SK-N-SH (cell line): ENCODE measurements around the gene DGAT2. TPM values are rescaled to one million over a fixed set of nuclear protein-coding genes. Genes with fewer than 3 reads are reported as not detected.

ENCODE experiments used
- CTCF ChIA-PET: fragments of 300-600, 350-600 bp; formaldehyde crosslinking; extraction: SDS; loops from one replicate; lab custom pipeline; 2021; lab: Yijun Ruan, JAX
- POLR2A ChIA-PET: fragments of 350-600 bp; sonication (Branson Sonifier 250); formaldehyde crosslinking; extraction: SDS; loops from one replicate; lab custom pipeline; 2020; ENCODE audit warnings: antibody characterized with exemption, inconsistent platforms; lab: Yijun Ruan, JAX
- DNase-seq: peaks from one replicate; pipeline ENCODE4 v3.0.0; 2012
- H2AFZ ChIP-seq: fragments of 200-600 bp; sonication (generic); 2 replicates; pipeline ENCODE4 v1.8.1; 2016; ENCODE audit warnings: antibody characterized with exemption, mild to moderate bottlenecking, low read depth
- H3F3A ChIP-seq: fragments of 200-600 bp; sonication (generic); replicated peaks from 2 replicates; pipeline ENCODE3; 2016; ENCODE audit warnings: antibody characterized with exemption, mild to moderate bottlenecking; ENCODE audit not compliant: insufficient read depth
- H3K27ac ChIP-seq, 2 experiments: fragments of 200-500 bp in 1 of 2; fragments of 200-600 bp in 1 of 2; sonication (Bioruptor generic) in 1 of 2; sonication (generic), shearing (Covaris generic) in 1 of 2; 2 replicates each; pipeline versions ENCODE4 v1.5.1 to v1.6.1; 2014 to 2016; ENCODE audit warnings: low read depth in 2 of 2, inconsistent platforms in 1 of 2, low read length in 1 of 2, mild to moderate bottlenecking in 1 of 2, mixed read lengths in 1 of 2
- H3K27me3 ChIP-seq: fragments of 200-600 bp; sonication (generic), shearing (Covaris generic); 2 replicates; pipeline ENCODE4 v1.6.1; 2016; ENCODE audit warnings: mixed run types; ENCODE audit not compliant: insufficient read depth
- H3K36me3 ChIP-seq, 2 experiments: fragments of 200-500 bp in 1 of 2; fragments of 200-600 bp in 1 of 2; sonication (Bioruptor generic) in 1 of 2; sonication (generic) in 1 of 2; replicated peaks in 1 of 2; 2 replicates each; pipeline versions ENCODE3 to v1.5.1; 2014 to 2016; ENCODE audit warnings: low read length in 1 of 2, mild to moderate bottlenecking in 1 of 2; ENCODE audit not compliant: insufficient read depth in 2 of 2, control insufficient read depth in 1 of 2
- H3K4me1 ChIP-seq, 2 experiments: fragments of 200-500 bp in 1 of 2; fragments of 200-600 bp in 1 of 2; sonication (Bioruptor generic) in 1 of 2; sonication (generic), shearing (Covaris generic) in 1 of 2; 2 replicates each; pipeline versions ENCODE4 v1.5.1 to v1.6.1; 2014 to 2016; ENCODE audit warnings: low read depth in 1 of 2, low read length in 1 of 2, mixed run types in 1 of 2; ENCODE audit not compliant: insufficient read depth in 2 of 2, control insufficient read depth in 1 of 2
- H3K4me2 ChIP-seq: fragments of 200-600 bp; sonication (generic), shearing (Covaris generic); 2 replicates; pipeline ENCODE4 v1.6.1; 2017; ENCODE audit warnings: mixed run types
- H3K4me3 ChIP-seq, 2 experiments: fragments of 200-500 bp in 1 of 2; fragments of 200-600 bp in 1 of 2; sonication (Bioruptor generic) in 1 of 2; sonication (generic), shearing (Covaris generic) in 1 of 2; 2 replicates each; pipeline versions ENCODE4 v1.5.1 to v1.8.1; 2014 to 2016; ENCODE audit warnings: low read depth in 2 of 2, inconsistent platforms in 1 of 2, low read length in 1 of 2, mild to moderate bottlenecking in 1 of 2, mixed read lengths in 1 of 2, moderate library complexity in 1 of 2
- H3K79me2 ChIP-seq: fragments of 200-600 bp; sonication (generic); 2 replicates; pipeline ENCODE4 v1.8.1; 2017; ENCODE audit warnings: mild to moderate bottlenecking; ENCODE audit not compliant: insufficient read depth
- H3K9ac ChIP-seq: fragments of 200-600 bp; sonication (generic); 2 replicates; pipeline ENCODE4 v1.6.1; 2017; ENCODE audit warnings: mixed run types
- H3K9me2 ChIP-seq: fragments of 200-600 bp; sonication (generic); 2 replicates; pipeline ENCODE4 v1.6.1; 2017; ENCODE audit warnings: mixed run types
- H3K9me3 ChIP-seq: fragments of 200-600 bp; sonication (generic); 2 replicates; pipeline ENCODE4 v1.6.1; 2017; ENCODE audit warnings: mixed run types, mild to moderate bottlenecking, moderate library complexity
- H4K20me1 ChIP-seq: fragments of 200-600 bp; sonication (generic); 2 replicates; pipeline ENCODE4 v1.6.1; 2017; ENCODE audit warnings: mild to moderate bottlenecking, mixed run types; ENCODE audit not compliant: insufficient read depth
- ELF1 ChIP-seq: IDR thresholded peaks from 2 replicates; pipeline ENCODE4 v1.4.0; 2012
- EP300 ChIP-seq, 2 experiments: IDR thresholded peaks; 2 replicates each; pipeline versions ENCODE4 v1.4.0 to v1.6.1; 2012; ENCODE audit warnings: borderline replicate concordance in 1 of 2, low read depth in 1 of 2, low read length in 1 of 2
- EZH2phosphoT487 ChIP-seq: fragments of 200-600 bp; sonication (generic); IDR thresholded peaks from 2 replicates; pipeline ENCODE4 v1.6.1; 2017; ENCODE audit warnings: low read depth, mixed run types, mild to moderate bottlenecking, antibody characterized with exemption, moderate library complexity, borderline replicate concordance
- FOXM1 ChIP-seq: IDR thresholded peaks from 2 replicates; pipeline ENCODE4 v1.4.0; 2012; ENCODE audit warnings: low read depth, mild to moderate bottlenecking
- GABPA ChIP-seq: IDR thresholded peaks from 2 replicates; pipeline ENCODE4 v1.4.0; 2012; ENCODE audit warnings: low read depth, mild to moderate bottlenecking
- GATA2 ChIP-seq: sonication (generic); formaldehyde crosslinking; IDR thresholded peaks from 2 replicates; pipeline ENCODE4 v1.5.0; 2020; ENCODE audit warnings: mild to moderate bottlenecking, missing genetic modification reagents
- MAX ChIP-seq: IDR thresholded peaks from 2 replicates; pipeline ENCODE4 v1.4.0; 2012; ENCODE audit warnings: low read depth
- NRF1 ChIP-seq: IDR thresholded peaks from 2 replicates; pipeline ENCODE4 v1.6.1; 2012; ENCODE audit warnings: low read depth, mild to moderate bottlenecking, low read length
- POLR2AphosphoS5 ChIP-seq: IDR thresholded peaks from 2 replicates; pipeline ENCODE4 v1.6.1; 2012; ENCODE audit warnings: low read depth, low read length
- RFX5 ChIP-seq: IDR thresholded peaks from 2 replicates; pipeline ENCODE4 v1.6.1; 2012; ENCODE audit warnings: mild to moderate bottlenecking, improper control_type of control experiment, low read length
- RXRA ChIP-seq: IDR thresholded peaks from 2 replicates; pipeline ENCODE4 v1.4.0; 2012; ENCODE audit warnings: low read depth, mild to moderate bottlenecking, borderline replicate concordance
- SMC3 ChIP-seq: IDR thresholded peaks from 2 replicates; pipeline ENCODE4 v1.6.1; 2012; ENCODE audit warnings: low read depth, low read length, improper control_type of control experiment
- TEAD4 ChIP-seq: IDR thresholded peaks from 2 replicates; pipeline ENCODE4 v1.4.0; 2012; ENCODE audit warnings: mild to moderate bottlenecking, borderline replicate concordance; ENCODE audit not compliant: insufficient read depth
- YY1 ChIP-seq: IDR thresholded peaks from 2 replicates; pipeline ENCODE4 v1.4.0; 2012; ENCODE audit warnings: low read depth, mild to moderate bottlenecking
- ZBTB33 ChIP-seq: IDR thresholded peaks from 2 replicates; pipeline ENCODE4 v1.4.0; 2012; ENCODE audit warnings: low read depth, borderline replicate concordance
- WGBS: methylation state at CpG from one replicate; pipeline ENCODE4 v1.1.6; 2017; ENCODE audit warnings: low lambda C conversion rate; 5-methylcytosine and 5-hydroxymethylcytosine counted together
- polyA plus RNA-seq, 3 experiments: library from polyadenylated mRNA; depleted of rRNA; stranded (reverse); fragments of >200 nt; gene quantifications; 2 replicates each; pipeline ENCODE4 v1.2.3, GENCODE V29; 2012

DGAT2 gene
- polyA plus RNA-seq, 1 of the 3 experiments (the other 2 are of a cell fraction): 1.4 TPM

- no peak for TF ChIP-seq MAX
These were observed 71.9 kb downstream of the DGAT2 start (continued) for GRCh38 chr11:75840522-75840921.

GRCh38 chr11:75841739-75842138 is 73.2 kb downstream of the DGAT2 start:
- no peaks in the 10 kb centered on the region for H3K9me3 ChIP-seq
- WGBS: 81% methylated on average over 1 of the region's 2 CpGs
- no peaks in the 10 kb centered on the region for H3K36me3 ChIP-seq
- no peak overlapping the region for H2AFZ ChIP-seq
- no peak overlapping the region for H3K4me3 ChIP-seq
- H3K27ac ChIP-seq: no peak overlapping the region; a peak in 1 of 4 replicates
- H4K20me1 ChIP-seq: no peaks in the 10 kb centered on the region
- no peaks in the 10 kb centered on the region for H3F3A ChIP-seq
- peak; percentile 34 for DNase-seq
- ChIA-PET POLR2A (no interaction called here), CTCF (interaction anchor here (0.8 to 2.8 kb wide), 3 partner anchors 26 to 214 kb away, joined by 3 to 10 read pairs (median 4); no protein-coding TSS in a partner anchor)
- H3K4me1 ChIP-seq: peaks cover 0 to 8% of the 10 kb centered on the region in 2 experiments; a peak in 3 of 4 replicates
- H3K4me2 ChIP-seq: no peak overlapping the region
- H3K27me3 ChIP-seq: no peaks in the 10 kb centered on the region
- TF ChIP-seq GABPA (no peak), FOXM1 (no peak), RXRA (no peak)
- no peak overlapping the region for H3K9ac ChIP-seq
- H3K79me2 ChIP-seq: peaks cover 3% of the 10 kb centered on the region; the same call in 1 of the 2 replicates
- H3K9me2 ChIP-seq: no peaks in the 10 kb centered on the region; the same call in 1 of the 2 replicates

GRCh38 chr11:75845324-75845723 is 76.7 kb downstream of the DGAT2 start:
- no peaks in the 10 kb centered on the region for H3K9me2 ChIP-seq
- H3K4me3 ChIP-seq: no peak overlapping the region
- peaks cover under 1% of the 10 kb centered on the region for H3F3A ChIP-seq
- H3K27me3 ChIP-seq: no peaks in the 10 kb centered on the region
- no peak overlapping the region for H3K27ac ChIP-seq
- H2AFZ ChIP-seq: no peak overlapping the region
- no peak for DNase-seq
- POLR2A ChIA-PET: no interaction called here
- H3K4me2 ChIP-seq: no peak overlapping the region
- 0 out of 2 replicates have a peak, but pooled peaks cover 2% of the 10 kb centered on the region for H4K20me1 ChIP-seq
- H3K9ac ChIP-seq: no peak overlapping the region
- CTCF ChIA-PET: interaction anchor here (1.1 kb wide), 1 partner anchor 23 kb away, joined by 3 read pairs; no protein-coding TSS in a partner anchor
- peaks cover 32% of the 10 kb centered on the region; the same call in 1 of the 2 replicates for H3K79me2 ChIP-seq
- H3K9me3 ChIP-seq: no peaks in the 10 kb centered on the region
- no peaks in the 10 kb centered on the region for H3K36me3 ChIP-seq
- peaks cover 4 to 5% of the 10 kb centered on the region in 2 experiments; a peak in 3 of 4 replicates for H3K4me1 ChIP-seq
- TF ChIP-seq POLR2AphosphoS5 (no peak), YY1 (no peak), EZH2phosphoT487 (no peak), GATA2 (CRISPR knock-in tag) (no peak)

GRCh38 chr11:75849894-75850293 is 81.3 kb downstream of the DGAT2 start:
- Histone ChIP-seq H2AFZ (no peak overlapping the region), H3K4me1 (peaks cover 5 to 20% of the 10 kb centered on the region in 2 experiments), H3K79me2 (peaks cover 34% of the 10 kb centered on the region; the same call in 1 of the 2 replicates), H3K27me3 (no peaks in the 10 kb centered on the region), H3K9me2 (no peaks in the 10 kb centered on the region), H3K36me3 (no peaks in the 10 kb centered on the region), H3K9me3 (no peaks in the 10 kb centered on the region), H3F3A (peaks cover 13% of the 10 kb centered on the region), H4K20me1 (peaks cover 9% of the 10 kb centered on the region; the same call in 1 of the 2 replicates), H3K27ac (no peak overlapping the region), H3K4me3 (no peak overlapping the region), H3K4me2 (peak overlapping the region; percentile 5; the same call in 1 of the 2 replicates), H3K9ac (no peak overlapping the region)
- ChIA-PET CTCF (no interaction called here), POLR2A (no interaction called here)
- TF ChIP-seq EP300 (IDR thresholded peaks at IDR 0.05; ENCODE audit: borderline replicate concordance in 1 of 2, low read depth in 1 of 2, low read length in 1 of 2): no peak
- TF ChIP-seq ELF1: no peak
- no peak for TF ChIP-seq EZH2phosphoT487
- TF ChIP-seq RFX5: no peak
- no peak for TF ChIP-seq NRF1
- no peak for TF ChIP-seq FOXM1
- no peak for TF ChIP-seq SMC3
- no peak for TF ChIP-seq TEAD4
- TF ChIP-seq YY1: no peak
- TF ChIP-seq ZBTB33: no peak
- DNase-seq: no peak
